ENCODE data around the gene FAM153A.
"Not testable (repeated sequence)": the region's sequence is repeated elsewhere in the genome, so short reads cannot be mapped to it uniquely, and the experiment has no call there.

FAM153A gene

GRCh38 chr5:177722829-177723228 is 59.9 kb downstream of the FAM153A start:
- H3K27me3 ChIP-seq (ENCODE audit: control insufficient read depth, insufficient read depth, low read length); H3K4me3 ChIP-seq (ENCODE audit: low read length); H3K9ac ChIP-seq (ENCODE audit: low read depth, low read length); H3K9me3 ChIP-seq (replicated peaks; ENCODE audit: low read length); H3K4me2 ChIP-seq (ENCODE audit: low read length); H3K4me1 ChIP-seq (ENCODE audit: control insufficient read depth, insufficient read depth, low read length); H3K36me3 ChIP-seq (ENCODE audit: insufficient read depth, low read length): not testable (repeated sequence)

GRCh38 chr5:177719989-177720388 is 62.7 kb downstream of the FAM153A start:
- not testable (repeated sequence) for H3K4me3 ChIP-seq (ENCODE audit: low read length); H3K9me3 ChIP-seq (replicated peaks; ENCODE audit: low read length)

DNA sequence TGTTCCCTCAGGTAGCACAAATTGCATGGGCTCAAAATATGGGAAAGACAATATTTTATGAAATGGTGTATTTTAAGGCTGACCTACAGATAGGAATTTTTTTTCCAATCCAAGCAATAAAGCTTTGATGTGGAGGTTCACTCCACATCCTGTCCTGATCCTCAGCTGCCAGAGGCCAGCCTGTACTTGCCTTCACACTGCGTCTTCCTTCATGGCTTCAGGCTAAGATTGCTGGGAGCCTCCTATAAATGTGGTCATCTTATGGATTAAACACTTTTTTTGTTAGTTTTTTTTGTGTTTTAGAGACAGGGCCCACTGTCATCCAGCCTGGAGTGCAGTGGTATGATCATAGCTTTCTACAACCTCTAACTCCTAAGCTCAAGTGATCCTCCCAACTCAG is 67.3 kb downstream of the FAM153A start:
- not testable (repeated sequence) for H3K27me3 ChIP-seq (ENCODE audit: control insufficient read depth, insufficient read depth, low read length); H3K4me3 ChIP-seq (ENCODE audit: low read length); H3K9me3 ChIP-seq (replicated peaks; ENCODE audit: low read length); H3K36me3 ChIP-seq (ENCODE audit: insufficient read depth, low read length); H3K9ac ChIP-seq (ENCODE audit: low read depth, low read length); H3K4me1 ChIP-seq (ENCODE audit: control insufficient read depth, insufficient read depth, low read length); H3K4me2 ChIP-seq (ENCODE audit: low read length)

More at GRCh38 chr5:177719989-177720388, 62.7 kb downstream of the FAM153A start:
- not testable (repeated sequence) for H3K4me2 ChIP-seq (ENCODE audit: low read length); H3K9ac ChIP-seq (ENCODE audit: low read depth, low read length); H3K36me3 ChIP-seq (ENCODE audit: insufficient read depth, low read length); H3K27me3 ChIP-seq (ENCODE audit: control insufficient read depth, insufficient read depth, low read length); H3K4me1 ChIP-seq (ENCODE audit: control insufficient read depth, insufficient read depth, low read length)

DNA sequence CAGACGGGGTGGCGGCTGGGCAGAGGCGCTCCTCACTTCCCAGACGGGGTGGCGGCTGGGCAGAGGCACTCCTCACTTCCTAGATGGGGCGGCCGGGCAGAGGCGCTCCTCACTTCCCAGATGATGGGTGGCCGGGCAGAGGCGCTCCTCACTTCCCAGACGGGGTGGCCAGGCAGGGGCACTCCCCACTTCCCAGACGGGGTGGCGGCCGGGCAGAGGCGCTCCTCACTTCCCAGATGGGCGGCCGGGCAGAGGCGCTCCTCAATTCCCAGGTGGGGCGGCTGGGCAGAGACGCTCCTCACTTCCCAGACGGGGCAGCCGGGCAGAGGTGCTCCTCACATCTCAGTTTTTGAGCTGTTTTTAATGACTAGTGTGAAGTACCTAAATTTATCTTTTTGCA is 86.6 kb downstream of the FAM153A start:
- H3K9me3 ChIP-seq (replicated peaks; ENCODE audit: low read length); H3K9ac ChIP-seq (ENCODE audit: low read depth, low read length); H3K36me3 ChIP-seq (ENCODE audit: insufficient read depth, low read length); H3K4me2 ChIP-seq (ENCODE audit: low read length); H3K4me3 ChIP-seq (ENCODE audit: low read length); H3K27me3 ChIP-seq (ENCODE audit: control insufficient read depth, insufficient read depth, low read length); H3K4me1 ChIP-seq (ENCODE audit: control insufficient read depth, insufficient read depth, low read length): not testable (repeated sequence)

DNA sequence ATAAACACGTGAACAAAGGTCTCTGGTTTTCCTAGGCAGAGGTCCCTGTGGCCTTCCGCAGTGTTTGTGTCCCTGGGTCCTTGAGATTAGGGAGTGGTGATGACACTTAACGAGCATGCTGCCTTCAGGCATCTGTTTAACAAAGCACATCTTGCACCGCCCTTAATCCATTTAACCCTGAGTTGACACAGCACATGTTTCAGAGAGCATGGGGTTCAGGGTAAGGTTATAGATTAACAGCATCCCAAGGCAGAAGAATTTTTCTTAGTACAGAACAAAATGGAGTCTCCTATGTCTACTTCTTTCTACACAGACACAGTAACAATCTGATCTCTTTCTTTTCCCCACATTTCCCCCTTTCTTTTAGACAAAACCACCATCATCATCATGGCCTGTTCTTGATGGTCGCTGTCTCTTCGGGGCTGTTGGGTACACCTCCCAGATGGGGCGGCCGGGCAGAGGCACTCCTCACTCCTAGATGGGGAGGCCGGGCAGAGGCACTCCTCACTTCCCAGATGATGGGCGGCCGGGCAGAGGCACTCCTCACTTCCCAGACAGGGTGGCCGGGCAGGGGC is 87.3 kb downstream of the FAM153A start:
- H3K4me3 ChIP-seq (ENCODE audit: low read length); H3K4me2 ChIP-seq (ENCODE audit: low read length): not testable (repeated sequence)

GRCh38 chr5:177694518-177694835 is 88.2 kb downstream of the FAM153A start:
- not testable (repeated sequence) for H3K4me1 ChIP-seq (ENCODE audit: control insufficient read depth, insufficient read depth, low read length); H3K36me3 ChIP-seq (ENCODE audit: insufficient read depth, low read length); H3K9me3 ChIP-seq (replicated peaks; ENCODE audit: low read length); H3K4me2 ChIP-seq (ENCODE audit: low read length); H3K4me3 ChIP-seq (ENCODE audit: low read length); H3K27me3 ChIP-seq (ENCODE audit: control insufficient read depth, insufficient read depth, low read length); H3K9ac ChIP-seq (ENCODE audit: low read depth, low read length)

More for the DNA sequence above, 87.3 kb downstream of the FAM153A start:
- not testable (repeated sequence) for H3K9ac ChIP-seq (ENCODE audit: low read depth, low read length); H3K4me1 ChIP-seq (ENCODE audit: control insufficient read depth, insufficient read depth, low read length); H3K27me3 ChIP-seq (ENCODE audit: control insufficient read depth, insufficient read depth, low read length); H3K36me3 ChIP-seq (ENCODE audit: insufficient read depth, low read length); H3K9me3 ChIP-seq (replicated peaks; ENCODE audit: low read length)

GRCh38 chr5:177693671-177694517 is 88.8 kb downstream of the FAM153A start:
- not testable (repeated sequence) for H3K4me1 ChIP-seq (ENCODE audit: control insufficient read depth, insufficient read depth, low read length); H3K27me3 ChIP-seq (ENCODE audit: control insufficient read depth, insufficient read depth, low read length); H3K9ac ChIP-seq (ENCODE audit: low read depth, low read length); H3K36me3 ChIP-seq (ENCODE audit: insufficient read depth, low read length); H3K9me3 ChIP-seq (replicated peaks; ENCODE audit: low read length); H3K4me3 ChIP-seq (ENCODE audit: low read length); H3K4me2 ChIP-seq (ENCODE audit: low read length)

GRCh38 chr5:177692969-177693368 is 89.7 kb downstream of the FAM153A start:
- not testable (repeated sequence) for H3K27me3 ChIP-seq (ENCODE audit: control insufficient read depth, insufficient read depth, low read length); H3K9me3 ChIP-seq (replicated peaks; ENCODE audit: low read length); H3K4me2 ChIP-seq (ENCODE audit: low read length); H3K9ac ChIP-seq (ENCODE audit: low read depth, low read length); H3K4me1 ChIP-seq (ENCODE audit: control insufficient read depth, insufficient read depth, low read length); H3K36me3 ChIP-seq (ENCODE audit: insufficient read depth, low read length); H3K4me3 ChIP-seq (ENCODE audit: low read length)

- H3K9ac ChIP-seq (ENCODE audit: low read depth, low read length); H3K4me2 ChIP-seq (ENCODE audit: low read length); H3K4me3 ChIP-seq (ENCODE audit: low read length); H3K4me1 ChIP-seq (ENCODE audit: control insufficient read depth, insufficient read depth, low read length); H3K36me3 ChIP-seq (ENCODE audit: insufficient read depth, low read length); H3K9me3 ChIP-seq (replicated peaks; ENCODE audit: low read length); H3K27me3 ChIP-seq (ENCODE audit: control insufficient read depth, insufficient read depth, low read length): not testable (repeated sequence)
Observed at GRCh38 chr5:177692507-177692906, 90.2 kb downstream of the FAM153A start.

- not testable (repeated sequence) for H3K4me1 ChIP-seq (ENCODE audit: control insufficient read depth, insufficient read depth, low read length); H3K4me2 ChIP-seq (ENCODE audit: low read length); H3K9ac ChIP-seq (ENCODE audit: low read depth, low read length); H3K27me3 ChIP-seq (ENCODE audit: control insufficient read depth, insufficient read depth, low read length); H3K36me3 ChIP-seq (ENCODE audit: insufficient read depth, low read length); H3K9me3 ChIP-seq (replicated peaks; ENCODE audit: low read length); H3K4me3 ChIP-seq (ENCODE audit: low read length)
Observed at GRCh38 chr5:177689011-177689610, 93.6 kb downstream of the FAM153A start.

- not testable (repeated sequence) for H3K9me3 ChIP-seq (replicated peaks; ENCODE audit: low read length); H3K27me3 ChIP-seq (ENCODE audit: control insufficient read depth, insufficient read depth, low read length); H3K36me3 ChIP-seq (ENCODE audit: insufficient read depth, low read length)
Observed at GRCh38 chr5:177688091-177688490, 94.6 kb downstream of the FAM153A start.

GRCh38 chr5:177681920-177682319 is 100.8 kb downstream of the FAM153A start:
- not testable (repeated sequence) for H3K27me3 ChIP-seq (ENCODE audit: control insufficient read depth, insufficient read depth, low read length); H3K36me3 ChIP-seq (ENCODE audit: insufficient read depth, low read length); H3K4me2 ChIP-seq (ENCODE audit: low read length); H3K9me3 ChIP-seq (replicated peaks; ENCODE audit: low read length); H3K4me1 ChIP-seq (ENCODE audit: control insufficient read depth, insufficient read depth, low read length); H3K9ac ChIP-seq (ENCODE audit: low read depth, low read length); H3K4me3 ChIP-seq (ENCODE audit: low read length)

More at GRCh38 chr5:177688091-177688490, 94.6 kb downstream of the FAM153A start:
- not testable (repeated sequence) for H3K4me3 ChIP-seq (ENCODE audit: low read length); H3K9ac ChIP-seq (ENCODE audit: low read depth, low read length); H3K4me2 ChIP-seq (ENCODE audit: low read length); H3K4me1 ChIP-seq (ENCODE audit: control insufficient read depth, insufficient read depth, low read length)

All from skeletal muscle satellite cell (primary cell).